Measurements from ENCODE around the gene KITLG. TPM values are rescaled to one million over a fixed set of nuclear protein-coding genes. Genes with fewer than 3 reads are reported as not detected.

Gene KITLG
- total RNA-seq, 4 donors from 2014 or later = 3.9 to 33.0 (median 14.7) TPM

- Histone ChIP-seq H3K4me1 (no peaks in the 10 kb centered on the region), H3K27me3 (no peaks in the 10 kb centered on the region), H3K4me3 (no peak overlapping the region), H3K27ac (no peak overlapping the region), H3K36me3 (no peaks in the 10 kb centered on the region), H3K9me3 (no peaks in the 10 kb centered on the region)
- 52 to 54% methylated on average over 4 of the region's 4 CpGs for WGBS, 2 donors
- DNase-seq = no peak
- no peak for TF ChIP-seq POLR2A (IDR thresholded peaks at IDR 0.05)
- no peak for TF ChIP-seq CTCF (IDR thresholded peaks at IDR 0.05)
- intact Hi-C loops (cut with DNase I) = no loop called here
Observed at GRCh38 chr12:88600272-88600671, 20.0 kb upstream of the KITLG start.

GRCh38 chr12:88597365-88597764 lies 17.1 kb upstream of the KITLG start:
- Histone ChIP-seq H3K4me3 (no peak overlapping the region), H3K9me3 (no peaks in the 10 kb centered on the region), H3K27ac (no peak overlapping the region), H3K27me3 (no peaks in the 10 kb centered on the region), H3K4me1 (no peaks in the 10 kb centered on the region), H3K36me3 (no peaks in the 10 kb centered on the region)
- intact Hi-C loops (cut with DNase I) = no loop called here
- no peak for TF ChIP-seq CTCF (IDR thresholded peaks at IDR 0.05)
- TF ChIP-seq POLR2A (IDR thresholded peaks at IDR 0.05) = no peak
- DNase-seq = no peak

- no peaks in the 10 kb centered on the region for H3K9me3 ChIP-seq
- TF ChIP-seq CTCF (IDR thresholded peaks at IDR 0.05) (no peak), POLR2A (IDR thresholded peaks at IDR 0.05) (no peak)
- no peaks in the 10 kb centered on the region for H3K4me1 ChIP-seq
- no peaks in the 10 kb centered on the region for H3K36me3 ChIP-seq
- no peak overlapping the region for H3K27ac ChIP-seq
- no peak for DNase-seq
- no peak overlapping the region for H3K4me3 ChIP-seq
- no peaks in the 10 kb centered on the region for H3K27me3 ChIP-seq
- intact Hi-C loops (cut with DNase I) = no loop called here
Observed at GRCh38 chr12:88595697-88596096, 15.4 kb upstream of the KITLG start.

GRCh38 chr12:88594780-88595179 lies 14.5 kb upstream of the KITLG start:
- DNase-seq = no peak
- Histone ChIP-seq H3K9me3 (no peaks in the 10 kb centered on the region), H3K4me1 (no peaks in the 10 kb centered on the region), H3K27ac (no peak overlapping the region), H3K4me3 (no peak overlapping the region), H3K27me3 (no peaks in the 10 kb centered on the region), H3K36me3 (no peaks in the 10 kb centered on the region)
- TF ChIP-seq CTCF (IDR thresholded peaks at IDR 0.05) (no peak), POLR2A (IDR thresholded peaks at IDR 0.05) (no peak)
- intact Hi-C loops (cut with DNase I) = no loop called here
- 86 to 94% methylated on average over 4 of the region's 4 CpGs for WGBS, 2 donors

GRCh38 chr12:88591343-88591742 lies 11.1 kb upstream of the KITLG start:
- Histone ChIP-seq H3K4me1 (no peaks in the 10 kb centered on the region), H3K27ac (no peak overlapping the region), H3K4me3 (no peak overlapping the region), H3K9me3 (peaks cover 0 to 11% (median 6%) of the 10 kb centered on the region in 3 donors), H3K27me3 (no peaks in the 10 kb centered on the region), H3K36me3 (no peaks in the 10 kb centered on the region)
- intact Hi-C loops (cut with DNase I) = no loop called here
- no peak for DNase-seq
- TF ChIP-seq POLR2A (IDR thresholded peaks at IDR 0.05) = no peak
- no peak for TF ChIP-seq CTCF (IDR thresholded peaks at IDR 0.05)
- WGBS, 2 donors = 89 to 92% methylated on average over 2 of the region's 2 CpGs
